GM19468 (cell line): ENCODE measurements around the gene PLA2G10.
"Not testable (repeated sequence)": the region's sequence is repeated elsewhere in the genome, so short reads cannot be mapped to it uniquely, and the experiment has no call there.

Source experiments
- ATAC-seq: cut with Tn5 transposase; IDR thresholded peaks from one replicate; pipeline ENCODE4 v1.9.1; 2021; ENCODE audit warnings: mild to moderate bottlenecking, moderate library complexity, moderate number of reproducible peaks; ENCODE audit not compliant: unreplicated experiment; ENCODE audit errors: extremely low read depth

Gene PLA2G10

DNA sequence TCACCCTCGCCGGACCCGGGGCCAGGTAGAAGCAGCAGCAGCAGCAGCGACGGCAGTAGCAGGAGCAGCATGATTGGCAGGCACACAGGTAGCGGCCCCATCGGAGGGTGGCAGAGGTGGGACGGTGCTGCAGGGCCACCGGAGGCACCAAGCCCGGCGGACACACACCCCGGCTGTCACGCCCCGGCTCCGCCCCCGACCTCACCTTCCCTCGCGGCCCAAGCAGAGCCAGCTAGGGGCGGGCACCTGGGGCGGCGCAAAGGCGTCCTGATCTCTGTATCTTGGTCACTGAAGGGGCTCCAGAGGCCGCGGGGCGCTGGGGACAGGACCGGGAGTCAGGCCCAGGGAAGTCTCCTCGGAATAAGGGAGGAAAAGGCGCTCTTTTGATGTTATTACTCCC, at the start of gene PLA2G10:
PLA2G10 (minus strand) TSS at position 180 of the 400 bp plus-strand sequence; CDS start at position 101, 79 bp downstream.
- not testable (repeated sequence) for ATAC-seq

DNA sequence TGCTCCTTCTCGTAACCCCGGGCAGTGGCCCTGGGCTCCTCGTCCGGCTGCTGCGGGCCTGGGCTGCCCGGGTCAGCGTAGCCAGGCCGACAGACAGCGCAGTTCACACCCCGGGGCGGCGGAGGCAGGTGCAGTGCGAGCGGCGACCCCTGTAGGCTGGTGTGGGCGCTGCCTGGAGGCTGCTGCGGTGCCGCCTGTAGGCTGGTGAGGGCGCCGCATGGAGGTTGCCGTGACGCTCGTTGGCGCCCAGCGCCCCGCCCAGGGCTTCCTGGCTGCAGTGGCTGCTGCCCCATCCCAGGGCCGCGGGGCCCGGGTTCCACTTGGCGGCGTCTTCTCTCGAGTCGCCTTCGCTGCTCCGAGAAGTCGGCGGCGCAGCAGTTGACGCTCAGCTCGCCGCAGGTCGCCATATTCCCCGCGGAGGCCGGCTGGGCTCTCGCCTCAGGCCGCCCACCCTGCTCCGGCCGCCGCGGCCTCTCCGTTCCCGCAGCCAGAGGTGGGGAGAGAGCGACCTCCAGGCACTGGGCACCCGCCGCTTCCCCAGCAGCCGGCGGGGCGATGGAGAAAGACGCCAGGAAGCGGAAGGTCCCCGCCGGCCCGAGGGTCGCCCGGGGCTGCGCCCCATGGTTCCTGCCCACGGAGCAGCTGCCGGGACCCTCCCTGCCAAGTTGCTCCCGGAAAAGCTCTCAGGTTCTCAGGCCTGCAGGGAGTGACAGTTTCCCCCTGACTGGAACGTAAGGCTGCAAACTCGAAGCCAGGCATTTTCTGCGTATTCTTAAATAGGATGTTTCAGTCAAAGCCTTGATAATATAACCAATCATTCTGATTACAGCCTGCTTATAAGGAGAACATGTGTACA, 48.4 kb upstream of the PLA2G10 start, which contains the start of gene NPIPA2:
NPIPA2 (plus strand) TSS at position 261 of the 856 bp plus-strand sequence. CDS start 5,533 bp downstream, outside the sequence.
- ATAC-seq = peak; percentile 99

DNA sequence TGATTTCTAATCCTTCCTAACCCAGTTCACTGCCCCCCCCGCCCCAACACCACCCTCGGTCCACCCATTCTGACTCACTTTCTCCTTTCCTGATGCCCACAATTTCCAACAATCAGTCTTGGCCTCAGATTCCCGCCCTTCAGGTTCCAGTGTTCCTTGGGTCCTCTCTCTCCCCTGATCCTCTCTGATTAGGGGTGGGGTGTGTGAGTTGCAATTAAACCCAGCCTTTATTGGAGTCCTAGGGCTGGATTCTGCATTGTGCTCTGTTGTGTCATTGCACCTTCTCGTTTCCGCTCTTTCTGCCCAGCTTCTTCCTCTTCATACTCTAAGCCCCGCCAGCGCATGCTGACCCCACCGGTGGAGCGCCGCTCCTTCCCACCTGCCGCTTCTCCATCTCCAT, 47.7 kb upstream of the PLA2G10 start:
- not testable (repeated sequence) for ATAC-seq

DNA sequence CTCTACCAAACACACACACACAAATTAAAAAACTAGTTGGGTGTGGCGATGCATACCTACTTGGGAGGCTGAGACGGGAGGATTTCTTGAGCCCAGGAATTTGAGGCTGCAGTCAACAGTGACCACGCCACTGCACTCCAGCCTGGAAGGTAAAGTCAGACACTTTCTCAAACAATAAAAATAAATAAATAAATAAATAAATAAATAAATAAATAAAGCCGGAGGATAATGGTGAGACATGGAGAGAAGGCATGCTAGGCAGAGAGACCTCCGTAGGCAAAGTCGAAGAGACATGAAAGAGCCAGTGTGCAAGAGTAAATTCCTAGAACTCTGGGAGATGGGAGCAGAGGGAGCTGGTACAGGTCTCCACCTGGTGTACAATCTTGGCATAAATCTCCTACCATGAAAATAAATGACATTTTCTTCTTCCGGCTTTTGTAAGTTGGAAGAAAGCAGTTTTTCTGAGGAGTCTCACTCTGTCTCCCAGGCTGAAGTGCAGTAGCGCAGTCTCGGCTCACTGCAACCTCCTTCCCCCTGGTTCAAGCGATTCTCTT, 46.8 kb upstream of the PLA2G10 start:
- ATAC-seq = not testable (repeated sequence)

DNA sequence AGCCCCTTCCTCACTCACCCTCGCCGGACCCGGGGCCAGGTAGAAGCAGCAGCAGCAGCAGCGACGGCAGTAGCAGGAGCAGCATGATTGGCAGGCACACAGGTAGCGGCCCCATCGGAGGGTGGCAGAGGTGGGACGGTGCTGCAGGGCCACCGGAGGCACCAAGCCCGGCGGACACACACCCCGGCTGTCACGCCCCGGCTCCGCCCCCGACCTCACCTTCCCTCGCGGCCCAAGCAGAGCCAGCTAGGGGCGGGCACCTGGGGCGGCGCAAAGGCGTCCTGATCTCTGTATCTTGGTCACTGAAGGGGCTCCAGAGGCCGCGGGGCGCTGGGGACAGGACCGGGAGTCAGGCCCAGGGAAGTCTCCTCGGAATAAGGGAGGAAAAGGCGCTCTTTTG, 39.1 kb upstream of the PLA2G10 start:
- ATAC-seq = not testable (repeated sequence)

GRCh38 chr16:14703156-14704011, 9.3 kb upstream of the PLA2G10 start, which contains the start of gene NPIPA3:
TSS of gene NPIPA3 (plus strand) at chr16:14703411. CDS start at chr16:14708944, 5,533 bp downstream.
- peak; percentile 98 for ATAC-seq

DNA sequence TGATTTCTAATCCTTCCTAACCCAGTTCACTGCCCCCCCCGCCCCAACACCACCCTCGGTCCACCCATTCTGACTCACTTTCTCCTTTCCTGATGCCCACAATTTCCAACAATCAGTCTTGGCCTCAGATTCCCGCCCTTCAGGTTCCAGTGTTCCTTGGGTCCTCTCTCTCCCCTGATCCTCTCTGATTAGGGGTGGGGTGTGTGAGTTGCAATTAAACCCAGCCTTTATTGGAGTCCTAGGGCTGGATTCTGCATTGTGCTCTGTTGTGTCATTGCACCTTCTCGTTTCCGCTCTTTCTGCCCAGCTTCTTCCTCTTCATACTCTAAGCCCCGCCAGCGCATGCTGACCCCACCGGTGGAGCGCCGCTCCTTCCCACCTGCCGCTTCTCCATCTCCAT, 8.6 kb upstream of the PLA2G10 start:
- ATAC-seq = not testable (repeated sequence)

GRCh38 chr16:14701859-14702258, 7.8 kb upstream of the PLA2G10 start:
- not testable (repeated sequence) for ATAC-seq

- ATAC-seq = not testable (repeated sequence)
Measured at GRCh38 chr16:14685870-14686793, 8.0 kb downstream of the PLA2G10 start.

DNA sequence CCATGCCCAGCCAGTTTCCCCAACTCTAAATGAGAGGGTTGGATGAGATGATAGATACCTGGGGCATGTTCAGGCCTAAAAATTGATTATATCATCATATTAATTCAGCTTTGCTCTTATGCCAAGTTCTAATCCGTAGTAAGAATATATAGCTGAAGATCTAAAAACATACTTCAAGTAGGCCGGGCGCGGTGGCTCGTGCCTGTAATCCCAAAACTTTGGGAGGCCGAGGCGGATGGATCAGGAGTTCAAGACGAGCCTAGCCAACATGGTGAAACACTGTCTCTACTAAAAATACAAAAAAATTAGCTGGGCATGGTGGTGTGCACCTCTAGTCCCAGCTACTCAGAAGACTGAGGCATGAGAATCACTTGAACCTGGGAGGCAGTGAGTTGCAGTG, 12.0 kb downstream of the PLA2G10 start:
- no peak for ATAC-seq

- ATAC-seq = no peak
Measured at GRCh38 chr16:14681115-14681514, 13.0 kb downstream of the PLA2G10 start.

DNA sequence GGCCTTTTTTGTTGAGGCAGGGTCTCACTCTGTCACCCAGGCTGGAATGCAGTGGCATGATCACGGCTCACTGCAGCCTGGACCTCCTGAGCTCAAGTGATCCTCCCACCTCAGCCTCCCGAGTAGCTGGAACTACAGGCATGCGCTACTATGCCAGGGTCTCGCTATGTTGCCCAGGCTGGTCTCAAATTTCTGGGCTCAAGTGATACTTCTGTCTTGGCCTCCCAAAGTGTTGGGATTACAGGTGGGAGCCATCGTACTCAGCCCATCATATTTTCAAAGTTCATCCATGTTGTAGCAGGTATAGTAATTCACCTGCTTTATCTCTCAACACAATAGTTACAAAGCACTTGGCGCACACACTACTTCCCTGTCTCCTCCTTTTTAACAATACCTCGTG, 13.7 kb downstream of the PLA2G10 start:
- not testable (repeated sequence) for ATAC-seq

GRCh38 chr16:14678748-14679497, 15.2 kb downstream of the PLA2G10 start:
- no peak for ATAC-seq

DNA sequence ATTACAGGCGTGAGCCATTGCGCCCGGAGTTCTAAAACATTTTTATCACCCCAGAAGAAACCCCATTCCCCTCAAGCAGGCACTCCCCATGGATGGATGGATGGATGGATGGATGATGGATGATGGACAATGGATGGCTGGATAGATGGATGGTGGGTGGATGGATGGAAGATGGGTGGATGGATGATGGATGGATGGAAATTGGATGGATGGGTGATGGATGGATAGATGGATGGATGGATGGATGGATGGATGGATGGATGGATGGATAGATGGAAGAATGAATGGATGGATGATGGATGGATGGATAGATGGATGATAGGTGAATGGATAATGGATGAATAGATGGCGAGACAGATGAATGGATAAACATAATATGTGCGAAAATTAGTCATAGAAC, 16.5 kb downstream of the PLA2G10 start:
- no peak for ATAC-seq

- no peak for ATAC-seq
Measured at GRCh38 chr16:14676633-14677032, 17.5 kb downstream of the PLA2G10 start.

GRCh38 chr16:14672403-14672971, 21.6 kb downstream of the PLA2G10 start:
- ATAC-seq = no peak

DNA sequence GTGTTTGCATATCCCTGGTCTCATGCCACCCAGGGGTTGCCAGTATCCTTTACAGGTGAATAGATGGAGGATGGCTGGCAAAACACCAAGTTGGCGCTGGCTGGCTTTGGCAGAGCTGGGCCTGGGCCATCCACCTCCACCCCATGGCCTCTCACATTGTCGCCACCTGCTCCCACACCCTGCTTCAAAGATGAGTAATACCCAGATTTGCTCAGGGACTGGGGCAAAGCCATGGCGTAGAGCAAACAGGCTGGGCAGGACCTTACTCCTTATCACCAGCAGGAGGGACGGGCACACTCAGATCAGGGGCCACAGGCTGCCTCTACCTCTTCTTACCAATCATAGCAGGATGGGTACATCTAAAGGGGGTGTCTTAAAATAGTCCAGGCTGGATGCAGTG, 24.3 kb downstream of the PLA2G10 start:
- ATAC-seq = no peak

GRCh38 chr16:14668556-14669223, 25.4 kb downstream of the PLA2G10 start:
- no peak for ATAC-seq
